Activated naive CD4-positive, alpha-beta T cell (primary cell): Measurements from ENCODE around the gene CABP7.
"Not testable (repeated sequence)": the region's sequence is repeated elsewhere in the genome, so short reads cannot be mapped to it uniquely, and the experiment has no call there.

ENCODE experiments used
- DNase-seq, 4 experiments: peaks; one replicate each; lab custom pipeline; 2025; lab: John Stamatoyannopoulos, UW

The CABP7 gene

DNA sequence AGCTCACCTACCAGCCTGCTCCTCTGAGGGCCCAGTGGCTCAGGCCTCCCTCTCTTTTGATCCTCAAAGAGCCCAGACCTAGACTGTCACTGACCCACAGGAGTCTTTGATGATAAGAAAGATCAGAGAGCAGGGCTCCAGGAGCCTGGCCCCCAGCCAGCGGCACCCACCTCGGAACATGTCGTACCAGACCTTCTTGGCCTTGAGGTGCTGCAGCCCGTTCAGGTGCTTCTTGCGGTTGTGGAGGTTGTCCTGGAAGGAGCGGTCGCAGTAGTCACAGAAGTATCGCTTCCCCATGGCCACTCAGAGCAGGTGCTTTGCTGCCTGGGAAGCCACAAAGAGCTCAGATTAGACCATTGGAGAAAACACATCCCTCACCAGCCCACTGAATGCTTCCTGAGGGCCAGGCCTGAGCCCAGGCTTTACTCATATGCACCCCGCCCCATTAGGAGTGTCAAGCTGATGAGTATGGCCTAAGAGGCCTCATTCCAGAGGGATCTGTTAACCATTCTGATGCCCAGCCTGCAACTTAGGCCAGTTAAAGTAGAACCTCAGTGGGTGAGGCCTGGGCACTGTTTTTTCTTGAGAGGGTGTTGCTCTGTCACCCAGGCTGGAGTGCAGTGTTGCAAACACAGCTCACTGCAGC lies 28.6 kb downstream of the CABP7 start:
- no peak for DNase-seq

DNA sequence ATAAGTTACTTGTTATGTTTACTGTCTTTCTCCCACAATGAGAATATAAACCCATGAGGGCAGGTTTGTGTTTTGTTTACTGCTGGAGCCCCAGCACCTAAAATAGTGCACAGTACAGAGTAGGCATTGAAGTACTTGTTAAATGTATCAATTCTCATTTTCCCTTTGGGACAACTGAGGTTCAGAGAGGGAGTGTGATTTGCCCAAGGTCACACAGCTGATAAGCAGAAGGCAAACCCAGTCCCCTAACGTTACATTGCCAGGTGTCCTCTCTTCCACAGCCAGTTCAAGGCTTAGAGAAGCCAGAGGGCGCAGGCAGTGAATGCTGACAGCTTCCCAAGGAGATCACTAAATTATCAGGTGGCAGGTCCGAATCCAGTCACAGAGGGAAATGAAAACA lies 30.2 kb downstream of the CABP7 start:
- no peak for DNase-seq

DNA sequence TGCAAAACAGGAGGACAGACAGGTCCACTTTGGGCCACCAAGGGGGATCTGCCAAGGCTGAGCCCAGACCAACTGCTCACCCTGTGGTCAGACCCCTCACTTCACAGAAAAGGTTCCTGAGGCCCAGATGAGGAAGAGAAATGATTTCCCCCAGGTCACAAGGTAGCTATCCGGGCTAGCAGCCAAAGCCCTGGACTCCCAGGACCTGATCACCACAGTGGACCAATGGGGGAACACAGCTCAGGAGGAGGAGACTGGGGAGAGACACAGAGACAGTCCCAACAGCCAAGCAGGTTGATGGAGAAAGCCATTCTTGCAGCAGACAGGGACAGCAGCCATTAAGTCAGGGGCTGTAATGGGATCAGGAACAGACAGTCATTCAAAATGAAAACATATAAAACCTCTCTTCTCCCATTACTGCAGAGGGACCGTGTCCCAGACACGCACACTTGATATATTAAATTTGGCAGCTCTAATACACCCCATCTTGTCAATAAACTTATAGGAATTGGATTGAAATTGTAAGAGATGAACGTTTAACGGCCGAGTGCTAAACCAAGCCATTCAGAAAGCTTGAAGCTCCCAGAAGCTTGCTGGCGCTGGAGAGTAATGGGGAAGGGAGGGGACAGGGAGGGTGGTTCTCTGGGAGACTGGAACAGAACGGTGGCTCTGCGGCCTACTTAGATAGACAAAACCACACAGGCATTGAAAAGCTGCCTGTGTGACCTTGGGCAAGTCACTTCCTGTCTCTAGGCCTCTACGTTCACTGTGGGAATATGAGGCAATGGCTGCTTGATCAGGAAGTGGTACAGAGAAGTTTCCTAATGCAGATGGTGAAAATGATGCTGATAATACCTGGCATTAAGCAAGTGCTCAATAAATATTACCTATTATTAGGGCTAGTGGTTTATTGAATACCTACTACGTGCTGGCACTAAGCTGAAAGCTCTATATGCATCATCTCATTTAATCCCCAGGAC lies 31.0 kb downstream of the CABP7 start:
- no peak for DNase-seq

DNA sequence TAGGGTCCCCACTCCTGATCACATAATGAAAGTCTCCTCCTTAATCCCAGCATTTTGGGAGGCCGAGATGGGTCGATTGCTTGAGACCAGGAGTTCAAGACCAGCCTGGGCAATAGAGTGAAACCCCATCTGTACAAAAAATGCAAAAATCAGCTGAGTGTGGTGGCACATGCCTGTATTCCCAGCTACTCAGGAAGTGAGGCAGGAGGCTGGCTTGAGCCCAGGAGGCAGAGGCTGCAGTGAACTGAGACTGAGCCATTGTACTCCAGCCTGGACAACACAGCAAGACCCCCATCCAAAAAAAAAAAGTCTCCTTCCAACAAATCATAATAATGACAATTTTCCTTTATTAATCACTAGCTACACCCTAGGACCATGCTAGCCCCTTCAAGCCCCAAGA lies 31.9 kb downstream of the CABP7 start:
- DNase-seq, result no peak

DNA sequence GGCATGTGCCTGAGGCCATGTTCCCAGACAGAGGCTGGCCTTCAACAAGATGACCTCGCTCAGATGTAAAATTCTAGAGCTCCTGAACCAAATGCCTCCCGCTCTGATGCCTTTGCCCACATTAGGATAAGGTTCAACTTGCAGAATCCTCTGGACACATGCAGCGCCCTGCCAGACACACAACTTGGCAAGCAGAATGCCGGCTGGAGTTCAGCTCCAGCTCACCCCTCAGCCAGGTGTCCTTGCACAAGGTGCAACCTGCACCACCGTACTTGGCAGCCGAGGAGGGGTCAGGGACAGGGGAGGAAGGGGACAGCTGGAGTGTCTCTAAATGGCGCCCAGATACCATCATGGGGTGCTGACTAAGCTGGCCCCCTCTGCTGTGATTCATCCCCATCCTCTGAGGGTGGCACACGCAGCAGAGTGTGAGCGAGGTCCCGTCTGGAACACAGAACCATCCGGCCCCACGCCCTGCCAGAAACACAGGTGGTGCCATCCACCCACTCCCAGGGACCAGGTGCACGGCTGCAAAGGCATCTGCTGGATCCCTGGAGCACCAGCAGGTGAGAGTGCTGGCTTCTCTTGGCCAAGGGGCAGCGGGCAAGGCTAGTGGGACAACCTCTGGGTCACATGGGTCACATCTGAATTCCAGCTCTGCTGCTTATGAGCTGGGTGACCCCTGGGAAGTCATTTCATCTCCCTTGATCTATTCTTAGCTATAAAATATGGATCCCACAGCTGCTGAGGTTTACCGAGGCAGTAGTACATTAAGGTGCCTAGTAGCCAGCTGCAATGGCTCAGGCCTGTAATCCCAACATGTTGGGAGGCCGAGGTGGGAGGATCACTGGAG lies 34.2 kb downstream of the CABP7 start:
- no peak for DNase-seq

DNA sequence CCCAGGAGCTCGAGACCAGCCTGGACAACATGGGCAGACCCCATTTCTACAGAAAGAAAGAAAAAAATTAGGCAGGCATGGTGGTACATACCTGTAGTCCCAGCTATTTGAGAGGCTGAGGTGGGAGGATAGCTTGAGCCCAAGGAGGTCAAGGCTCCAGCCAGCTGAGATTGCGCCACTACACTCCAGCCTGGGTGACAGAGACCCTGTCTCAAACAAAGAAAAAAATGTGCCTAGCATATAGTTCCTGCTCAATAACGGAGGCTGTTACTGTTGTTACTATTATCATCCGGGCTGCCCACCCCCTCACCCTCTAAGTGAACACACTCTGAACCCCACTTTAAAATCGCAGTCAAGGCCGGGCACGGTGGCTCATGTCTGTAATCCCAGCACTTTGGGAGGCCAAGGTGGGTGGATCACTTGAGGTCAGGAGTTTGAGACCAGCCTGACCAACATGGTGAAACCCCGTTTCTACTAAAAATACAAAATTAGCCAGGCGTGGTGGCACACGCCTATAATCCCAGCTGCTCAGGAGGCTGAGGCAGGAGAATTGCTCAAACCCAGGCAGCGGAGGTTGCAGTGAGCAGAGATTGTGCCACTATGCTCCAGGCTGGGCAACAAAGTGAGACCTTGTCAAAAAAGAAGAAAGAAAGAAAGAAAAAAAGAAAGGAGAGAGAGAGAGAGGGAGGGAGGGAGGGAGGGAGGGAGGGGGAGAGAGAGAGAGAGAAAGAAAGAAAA lies 35.0 kb downstream of the CABP7 start:
- DNase-seq, result not testable (repeated sequence)

DNA sequence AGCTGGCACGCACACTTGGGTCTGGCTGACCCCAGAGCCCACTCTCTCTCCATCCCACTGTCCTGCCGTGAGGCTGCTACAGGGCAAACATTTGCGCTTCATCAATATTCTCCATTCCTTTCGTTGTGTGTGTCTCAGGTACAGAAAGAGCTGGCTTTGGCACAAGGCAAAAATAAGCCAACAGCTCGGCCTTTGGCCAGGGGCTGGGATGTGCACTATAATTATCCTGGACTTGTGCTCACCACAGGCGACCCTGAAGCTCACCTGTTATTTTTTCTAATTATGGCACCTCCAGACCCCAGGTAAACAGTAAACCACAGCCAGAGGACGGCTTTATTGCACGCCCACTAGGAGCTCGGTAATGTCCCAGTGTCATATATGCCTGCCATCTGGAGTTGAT lies 36.1 kb downstream of the CABP7 start:
- DNase-seq, result no peak

DNA sequence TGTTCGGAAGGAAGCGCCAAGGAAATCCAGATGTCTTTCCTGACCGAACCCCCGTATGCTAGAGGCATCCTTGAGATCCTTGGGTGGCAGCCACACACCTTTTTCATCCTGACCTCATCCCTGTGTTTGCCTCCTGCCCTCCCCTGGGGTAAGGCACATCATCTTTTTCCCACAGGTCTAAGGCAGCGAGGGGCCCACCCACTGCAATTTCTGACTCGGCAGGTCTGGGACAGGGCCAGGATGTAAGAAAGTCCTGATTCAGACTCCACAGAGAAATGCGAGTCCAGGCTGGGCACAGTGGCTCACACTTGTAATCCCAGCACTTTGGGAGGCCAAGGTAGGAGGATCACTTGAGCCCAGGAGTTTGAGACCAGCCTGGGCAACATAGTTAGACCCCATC lies 36.5 kb downstream of the CABP7 start:
- DNase-seq, result no peak

DNA sequence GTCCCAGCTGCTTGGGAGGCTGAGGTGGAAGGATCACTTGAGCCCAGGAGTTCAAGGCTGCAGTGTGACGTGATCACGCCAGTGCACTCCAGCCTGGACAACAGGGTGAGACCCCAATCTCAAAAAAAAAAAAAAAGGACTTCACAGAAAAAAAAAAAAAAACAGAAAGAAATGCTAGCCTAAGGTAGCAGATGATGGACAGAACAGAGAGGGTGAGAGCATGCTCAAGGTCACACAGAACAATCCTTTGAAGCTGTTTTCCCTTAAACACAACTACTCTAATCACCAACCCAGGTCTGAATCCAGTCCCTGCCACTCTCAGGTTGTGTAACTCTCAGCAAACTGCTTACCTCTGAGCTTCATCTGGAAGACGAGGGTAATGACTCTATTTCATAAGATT lies 37.3 kb downstream of the CABP7 start:
- no peak for DNase-seq

DNA sequence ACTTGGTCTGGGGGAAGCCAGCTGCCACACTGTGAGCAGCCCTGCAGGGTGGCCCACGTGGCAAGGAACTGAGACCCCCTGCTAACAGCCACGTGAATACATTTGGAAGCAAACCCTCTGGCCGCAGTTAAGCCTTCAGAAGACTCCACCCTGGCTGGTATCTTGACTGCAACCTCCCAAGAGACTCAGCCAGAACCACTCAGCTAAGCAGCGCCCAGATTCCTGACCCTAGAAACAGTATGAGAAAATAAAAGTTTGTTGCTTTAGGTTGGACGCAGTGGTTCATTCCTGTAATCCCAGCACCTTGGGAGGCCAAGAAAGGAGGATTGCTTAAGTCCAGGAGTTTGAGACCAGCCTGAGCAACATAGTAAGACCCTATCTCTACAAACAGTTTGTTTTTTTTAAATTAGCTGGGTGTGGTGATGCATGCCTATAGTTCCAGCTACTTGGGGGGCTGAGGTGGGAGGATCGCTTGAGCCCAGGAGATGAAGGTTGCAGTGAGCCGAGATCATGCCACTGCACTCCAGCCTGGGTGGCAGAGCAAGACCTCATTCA lies 38.3 kb downstream of the CABP7 start:
- no peak for DNase-seq

DNA sequence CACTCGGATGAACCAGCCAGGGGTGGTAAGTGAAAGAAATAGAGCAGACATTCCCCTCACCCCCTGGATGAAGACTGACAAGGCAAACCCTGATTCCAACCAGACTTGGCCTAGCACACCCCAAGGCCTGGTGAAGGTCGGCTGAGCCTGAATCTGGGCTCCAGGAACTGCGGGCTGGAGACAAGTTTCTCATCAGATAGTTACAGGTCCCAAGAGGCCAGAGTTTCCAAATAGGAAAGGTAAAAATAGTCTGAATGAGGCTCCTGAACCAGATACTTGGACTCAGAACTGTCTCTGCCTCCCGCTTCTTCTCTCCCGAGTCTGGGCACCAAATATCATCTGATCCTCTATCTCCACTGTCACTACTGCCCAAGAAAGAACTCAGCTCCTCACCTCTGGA lies 39.2 kb downstream of the CABP7 start:
- DNase-seq, result no peak

DNA sequence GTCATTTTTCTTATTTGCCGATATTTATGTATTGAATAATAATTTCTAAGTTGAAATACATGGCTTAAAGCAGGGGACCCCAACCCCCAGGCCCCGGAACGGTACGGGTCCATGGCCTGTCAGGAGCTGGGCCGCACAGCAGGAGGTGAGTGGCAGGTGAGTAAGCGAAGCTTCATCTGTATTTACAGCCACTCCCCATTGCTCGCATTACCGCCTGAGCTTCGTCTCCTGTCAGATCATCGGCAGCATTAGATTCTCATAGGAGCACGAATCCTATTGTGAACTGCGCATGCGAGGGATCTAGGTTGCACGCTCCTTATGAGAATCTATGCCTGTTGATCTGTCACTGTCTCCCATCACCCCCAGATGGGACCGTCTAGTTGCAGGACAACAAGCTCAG lies 42.5 kb downstream of the CABP7 start:
- no peak for DNase-seq

DNA sequence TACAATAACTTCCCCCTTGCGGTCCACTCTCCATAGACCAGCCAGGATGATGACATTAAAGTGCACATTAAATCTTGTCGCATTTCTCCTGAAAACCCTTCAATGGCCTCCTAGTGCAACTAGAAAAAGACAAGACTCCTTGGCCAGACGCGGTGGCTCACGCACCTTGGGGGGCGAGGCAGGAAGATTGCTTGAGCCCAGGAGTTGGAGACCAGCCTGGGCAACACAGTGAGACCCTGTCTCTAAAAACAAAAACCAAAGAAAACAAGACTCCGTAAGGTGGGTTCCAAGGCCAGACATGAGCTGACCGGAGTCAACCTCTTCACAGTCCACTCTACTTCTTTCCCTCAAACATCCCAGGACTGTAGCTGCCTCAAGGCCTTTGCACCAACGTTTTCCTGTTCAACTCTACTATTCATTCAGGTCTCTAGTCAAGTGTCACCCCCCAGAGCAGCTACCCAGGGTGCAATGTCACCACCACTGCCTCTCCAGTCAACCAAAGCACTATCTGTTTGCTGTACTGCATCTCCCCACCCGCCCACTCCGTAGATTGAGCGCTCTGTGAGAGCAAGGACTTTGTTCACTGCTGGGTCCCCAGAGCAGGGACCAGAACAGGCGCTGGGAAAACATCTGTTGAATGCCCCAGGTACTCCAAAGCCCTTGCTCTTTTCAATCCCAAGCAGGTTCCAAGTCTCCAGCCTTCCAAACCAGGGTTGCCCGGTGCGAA lies 46.3 kb downstream of the CABP7 start:
- DNase-seq, result no peak

DNA sequence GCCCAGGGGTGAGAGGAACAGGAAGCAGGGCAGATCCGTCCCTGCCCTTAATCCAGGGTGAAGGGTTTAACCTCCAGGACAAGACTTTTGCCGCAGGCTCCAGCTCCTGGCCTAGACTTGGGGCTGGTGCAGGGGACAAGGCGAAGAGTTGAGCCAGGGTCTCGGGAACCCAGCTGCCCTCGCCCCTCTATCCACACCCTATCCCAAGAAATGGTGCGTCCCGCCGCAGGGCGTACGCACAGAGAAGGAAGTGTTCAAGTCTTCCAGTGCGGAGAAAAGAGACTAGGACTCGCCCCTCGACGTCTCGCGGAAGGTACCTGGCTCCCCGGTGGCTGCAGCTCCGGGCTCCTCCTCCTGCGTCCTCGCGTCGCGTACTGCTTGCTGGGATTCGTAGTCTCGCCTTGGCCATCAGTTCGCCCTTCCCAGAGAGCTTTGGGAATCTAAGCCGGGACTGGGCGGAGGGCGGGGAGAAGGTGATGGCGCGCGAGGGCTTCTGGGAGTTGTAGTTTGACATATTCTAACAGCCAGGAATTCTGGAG lies 46.9 kb downstream of the CABP7 start, which contains the start of gene ZMAT5:
ZMAT5 (minus strand) TSS at position 376 of the 539 bp plus-strand sequence. CDS start 18,463 bp downstream, outside the sequence.
- DNase-seq, result peak; percentile 54 to 84 (median 72)

DNA sequence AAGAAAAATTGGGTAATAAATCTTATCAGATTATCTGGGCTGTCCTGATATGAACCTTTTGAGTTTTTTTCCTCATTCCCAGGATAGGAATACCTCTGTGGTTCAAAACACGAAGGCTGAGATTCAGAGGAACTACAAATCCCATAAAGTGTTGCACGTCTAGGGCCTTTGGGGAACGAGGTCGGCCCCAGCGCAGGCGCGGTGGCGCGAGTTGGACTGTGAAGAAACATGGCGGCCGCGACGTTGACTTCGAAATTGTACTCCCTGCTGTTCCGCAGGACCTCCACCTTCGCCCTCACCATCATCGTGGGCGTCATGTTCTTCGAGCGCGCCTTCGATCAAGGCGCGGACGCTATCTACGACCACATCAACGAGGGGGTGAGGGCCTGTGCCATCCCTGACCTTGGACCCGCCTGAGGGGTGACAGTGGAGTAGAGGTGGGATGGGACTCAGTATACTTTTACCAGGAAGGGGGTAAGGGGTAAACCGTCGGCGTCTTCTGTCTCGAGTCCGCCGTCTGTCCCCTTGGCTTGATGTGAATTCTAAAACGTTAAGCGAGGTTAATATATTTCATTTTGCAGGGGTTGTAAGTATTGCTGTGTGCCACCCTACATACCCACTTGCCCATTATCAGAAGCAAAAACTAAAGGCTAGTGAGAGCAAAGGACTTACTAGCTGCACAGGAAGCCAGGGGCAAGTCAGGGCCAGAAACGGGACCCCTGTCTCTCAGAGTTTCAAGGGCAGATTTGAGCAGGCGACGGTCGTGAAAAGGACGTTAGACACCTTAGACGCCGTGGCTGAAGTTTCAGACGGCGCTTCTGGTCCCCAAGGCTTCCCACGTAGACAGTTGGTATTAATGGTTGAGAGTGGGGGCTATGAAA lies 47.6 kb downstream of the CABP7 start, which contains the start of gene UQCR10:
UQCR10 (plus strand) TSS at position 199 of the 881 bp plus-strand sequence; CDS start at position 229, 30 bp downstream.
- DNase-seq, result peak; percentile 80 to 88 (median 83)

DNA sequence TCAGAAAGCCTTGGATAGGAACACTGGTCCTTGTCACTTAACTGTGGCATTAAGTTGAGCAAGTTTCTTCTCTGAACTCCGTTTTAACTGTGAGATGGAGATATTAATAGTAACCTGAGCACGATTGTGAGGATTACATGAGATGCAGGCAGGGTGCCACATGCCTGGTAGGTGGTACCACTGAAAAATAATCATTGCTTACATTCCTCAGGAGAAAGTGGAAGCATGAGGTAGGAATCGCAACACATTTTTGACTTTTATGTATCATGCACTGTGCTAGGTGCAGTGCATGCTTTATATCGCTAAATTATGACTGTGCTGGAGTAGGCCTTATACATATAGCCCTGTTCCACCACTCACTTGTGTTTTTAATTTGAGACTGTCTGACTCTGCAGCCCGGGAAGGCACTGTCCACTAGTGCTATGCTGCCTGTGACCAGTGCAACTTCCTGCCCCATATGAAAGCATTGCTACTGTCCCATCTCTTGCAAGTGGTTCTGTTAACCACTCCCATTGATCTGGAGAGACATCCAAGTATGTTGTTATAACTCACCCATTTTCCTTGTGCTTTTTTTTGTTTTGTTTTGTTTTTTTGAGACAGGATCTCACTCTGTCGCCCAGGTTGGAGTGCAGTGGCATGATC lies 48.4 kb downstream of the CABP7 start:
- no peak for DNase-seq

DNA sequence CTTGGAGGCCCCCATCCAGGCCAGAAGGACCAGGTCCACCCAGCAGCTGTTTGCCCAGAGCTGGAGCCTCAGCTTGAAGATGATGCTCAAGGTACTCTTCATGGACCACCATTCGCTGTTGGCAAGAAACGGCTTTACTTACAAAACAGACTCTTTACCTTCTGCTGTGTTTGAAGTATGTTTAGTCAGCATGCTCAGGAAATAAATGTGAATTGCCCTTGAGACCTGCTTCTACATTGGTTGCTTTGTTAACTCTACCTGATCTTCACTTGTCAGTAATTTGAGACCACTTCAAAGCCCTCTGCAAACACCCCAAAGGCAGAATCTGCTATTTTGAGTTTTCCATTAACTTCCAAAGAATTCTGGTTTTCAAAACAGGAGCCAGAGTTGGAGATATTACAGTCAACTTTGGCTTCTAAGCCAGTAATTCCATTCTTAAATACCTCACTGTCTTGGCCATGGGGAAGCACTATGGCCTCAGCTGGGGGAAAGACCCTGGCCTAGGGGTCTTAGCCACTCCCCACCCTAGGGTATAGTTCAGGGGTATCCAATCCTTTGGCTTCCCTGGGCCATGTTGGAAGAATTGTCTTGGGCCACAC lies 50.0 kb downstream of the CABP7 start:
- no peak for DNase-seq

DNA sequence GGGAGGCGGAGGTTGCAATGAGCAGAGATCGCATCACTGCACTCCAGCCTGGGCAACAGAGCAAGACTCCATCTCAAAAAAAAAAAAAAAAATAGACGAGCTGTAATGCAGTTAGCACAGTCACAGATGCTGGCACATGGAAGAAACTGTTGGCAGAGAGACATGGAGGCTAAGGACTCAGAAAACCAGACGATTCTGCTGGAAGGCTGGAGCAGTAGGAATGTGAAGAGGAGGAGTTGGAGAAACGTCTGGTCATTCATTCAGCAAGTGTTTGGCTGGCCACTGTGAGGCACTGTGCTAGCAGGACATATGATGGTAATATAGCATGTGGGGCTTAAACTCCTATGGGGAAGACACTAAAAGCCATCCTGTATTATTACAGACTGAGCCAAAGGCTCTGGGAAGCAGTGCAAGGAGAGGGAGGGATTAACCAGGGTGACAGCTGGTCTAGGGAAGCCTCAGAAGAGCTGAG lies 52.4 kb downstream of the CABP7 start:
- no peak for DNase-seq
